Hepatocyte (in vitro differentiated cells): Measurements from ENCODE around the gene AMBN.

ENCODE experiments used
- CTCF ChIP-seq: fragments of 200-600 bp; sonication (generic); IDR thresholded peaks from 2 replicates; pipeline ENCODE4 v1.5.1; 2016; ENCODE audit warnings: antibody characterized with exemption, mild to moderate bottlenecking; ENCODE audit not compliant: poor library complexity
- EZH2phosphoT487 ChIP-seq: fragments of 200-600 bp; sonication (generic); IDR thresholded peaks from one replicate; pipeline ENCODE4 v1.6.1; 2018; ENCODE audit warnings: antibody characterized with exemption, mild to moderate bottlenecking, low read depth, moderate library complexity; ENCODE audit not compliant: unreplicated experiment, severe bottlenecking

DNA sequence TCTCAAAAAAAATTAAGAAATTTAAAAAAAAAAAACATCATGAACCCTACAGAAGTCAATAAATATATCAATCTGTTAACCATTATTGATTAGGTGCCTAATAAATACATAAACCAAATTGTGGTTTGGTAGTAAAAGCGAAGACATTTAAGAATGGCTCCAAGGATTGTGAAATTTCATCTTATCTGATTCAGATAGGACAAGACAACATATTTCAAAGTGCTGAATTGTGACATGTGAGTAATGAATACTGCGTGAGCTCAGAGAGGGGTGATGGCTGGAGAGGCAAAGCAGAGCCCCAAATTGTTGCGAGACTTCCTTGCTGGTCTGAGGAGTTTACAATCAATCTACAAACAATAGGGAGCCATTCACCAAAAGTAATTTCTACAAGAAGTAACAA lies 8.2 kb downstream of the AMBN start:
- TF ChIP-seq CTCF (no peak), EZH2phosphoT487 (no peak)
